ENCODE measurements around the gene MELTF.

The MELTF gene

DNA sequence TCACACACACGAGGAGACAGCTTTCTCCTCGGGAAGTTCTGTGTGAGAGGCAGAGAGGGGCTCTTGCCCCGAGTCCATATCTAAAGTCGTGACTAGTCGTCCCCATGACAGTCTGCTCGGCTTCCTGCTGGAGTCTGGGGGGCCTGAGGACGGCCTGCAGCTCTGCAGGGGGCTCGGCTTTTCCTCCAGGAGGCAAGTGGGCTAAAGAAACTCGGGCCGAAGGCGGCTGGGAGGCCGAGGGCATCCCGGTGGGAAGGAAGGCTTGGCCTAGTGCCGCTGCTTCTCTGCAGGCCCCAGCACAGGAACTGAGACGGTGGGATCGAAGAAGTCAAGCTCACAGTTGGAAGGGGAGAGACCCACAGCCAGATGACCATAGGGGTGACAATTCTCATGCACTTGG lies 35.6 kb downstream of the MELTF start:
- no peak for DNase-seq (ENCODE audit: low read depth)

DNA sequence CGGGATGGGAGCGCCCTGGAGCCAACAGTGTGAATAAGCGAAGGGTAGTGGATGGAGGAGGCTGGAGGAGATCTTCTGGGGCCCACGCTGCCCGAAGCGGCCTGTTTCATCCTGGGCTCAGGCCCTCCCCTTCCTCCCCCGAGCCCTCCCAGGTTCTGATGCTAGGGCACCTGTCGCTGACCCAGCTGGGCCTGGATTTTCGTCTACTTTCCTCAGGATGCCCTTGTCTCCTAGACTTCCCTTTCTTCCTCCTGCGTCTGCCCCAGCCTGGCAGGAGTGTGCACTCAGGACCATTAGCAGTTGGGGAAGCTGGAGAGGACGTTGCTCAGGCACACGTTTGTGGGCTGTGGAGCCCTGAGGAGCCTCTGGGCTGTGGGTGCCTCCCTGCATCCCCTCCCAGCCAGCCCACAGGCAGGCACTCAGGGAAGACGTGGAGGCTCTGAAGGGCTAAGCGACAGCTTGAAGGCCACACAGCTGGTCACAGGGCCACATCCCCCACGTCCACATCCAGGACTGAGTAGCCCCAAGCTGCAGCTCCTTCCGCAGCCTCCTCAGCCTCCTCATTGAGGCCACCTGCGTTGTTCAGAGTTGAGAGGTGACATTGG lies 37.1 kb downstream of the MELTF start:
- DNase-seq (ENCODE audit: low read depth): no peak

DNA sequence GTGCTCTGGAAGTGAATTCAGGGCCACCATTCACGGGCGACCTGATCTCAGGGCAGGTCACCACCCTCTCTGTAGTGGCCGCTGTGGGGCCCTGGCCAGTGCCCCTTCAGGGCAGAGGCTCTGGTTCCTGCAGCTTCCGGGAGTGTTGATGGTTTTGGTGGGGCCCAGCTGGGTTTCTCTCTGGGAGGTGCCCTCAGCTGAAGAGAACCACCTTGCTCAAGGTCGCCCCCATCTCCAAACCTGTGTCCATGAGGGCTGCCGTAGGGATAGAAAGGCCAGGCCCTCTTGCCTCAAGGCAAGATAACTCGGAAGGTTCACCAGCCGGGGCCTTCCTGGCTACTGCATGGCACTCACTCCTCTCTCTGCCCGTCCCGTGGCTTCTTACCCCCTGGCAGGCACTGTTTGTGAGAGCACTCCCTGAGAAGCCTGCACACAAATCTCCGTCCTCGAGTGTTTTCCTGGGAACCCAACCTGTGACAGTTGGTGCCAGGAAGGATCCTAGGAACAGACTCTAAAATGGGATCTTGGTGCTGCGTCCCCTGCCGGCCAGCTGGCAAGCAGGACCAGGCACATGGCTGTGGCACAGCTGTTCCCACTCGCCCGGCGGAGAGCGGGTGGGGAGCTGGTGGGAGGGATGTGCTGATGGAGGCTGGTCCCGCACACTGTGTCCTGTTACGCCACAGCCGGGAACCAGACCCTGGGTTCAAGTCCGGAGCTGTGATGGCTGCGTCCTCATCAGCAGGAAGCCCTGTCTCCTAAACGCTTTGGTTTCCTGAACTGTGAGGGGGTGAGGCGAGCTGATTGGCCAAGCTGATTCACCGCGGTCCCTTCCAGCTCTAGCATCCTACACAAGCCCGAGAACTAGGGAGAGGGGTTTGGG lies 37.8 kb downstream of the MELTF start:
- DNase-seq (ENCODE audit: low read depth): no peak

DNA sequence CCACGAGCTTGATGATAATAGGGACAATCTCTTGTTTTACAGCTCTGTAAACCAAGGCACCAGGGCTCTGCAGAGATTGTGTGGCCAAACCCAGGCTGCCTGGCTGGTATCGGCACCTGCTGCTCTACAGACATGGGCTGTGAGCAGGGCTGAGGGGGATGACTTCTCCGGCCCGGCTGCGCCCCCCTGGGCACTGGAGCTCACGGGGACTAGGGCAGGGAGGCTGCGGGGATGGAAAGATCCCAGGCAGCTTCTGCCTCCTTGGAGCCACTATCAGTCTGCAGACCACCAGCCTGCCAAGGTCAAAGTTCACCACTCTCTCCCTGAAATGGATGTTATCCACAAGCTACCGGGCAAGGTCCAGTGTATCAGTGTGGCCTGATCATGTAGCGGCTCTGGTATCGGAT lies 39.0 kb downstream of the MELTF start:
- DNase-seq (ENCODE audit: low read depth): no peak

DNA sequence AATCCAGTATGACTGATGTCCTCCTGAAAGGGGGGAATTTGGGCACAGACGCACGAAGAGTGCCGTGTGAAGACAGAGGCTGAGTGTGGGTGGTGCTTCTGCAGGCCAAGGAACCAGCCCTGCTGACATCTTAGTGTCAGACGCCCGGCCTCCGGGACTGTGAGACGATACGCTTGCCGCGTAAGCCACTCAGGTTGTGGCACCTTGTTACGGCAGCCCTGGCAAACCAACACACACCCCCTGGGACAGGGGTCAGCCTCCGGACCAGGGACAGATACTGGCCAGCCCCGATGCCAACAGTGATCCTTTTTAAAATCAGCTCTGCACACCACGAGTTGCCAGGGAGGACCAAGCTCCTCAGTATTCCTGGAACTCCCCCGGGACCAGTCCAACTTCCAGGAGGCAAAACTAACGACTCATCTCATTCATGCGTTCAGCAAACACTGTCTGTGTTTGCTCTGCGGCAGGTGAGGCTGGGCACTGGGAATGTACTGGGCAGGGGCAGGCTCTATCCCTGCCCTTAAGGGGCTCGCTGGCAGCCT lies 39.8 kb downstream of the MELTF start:
- DNase-seq (ENCODE audit: low read depth): no peak

DNA sequence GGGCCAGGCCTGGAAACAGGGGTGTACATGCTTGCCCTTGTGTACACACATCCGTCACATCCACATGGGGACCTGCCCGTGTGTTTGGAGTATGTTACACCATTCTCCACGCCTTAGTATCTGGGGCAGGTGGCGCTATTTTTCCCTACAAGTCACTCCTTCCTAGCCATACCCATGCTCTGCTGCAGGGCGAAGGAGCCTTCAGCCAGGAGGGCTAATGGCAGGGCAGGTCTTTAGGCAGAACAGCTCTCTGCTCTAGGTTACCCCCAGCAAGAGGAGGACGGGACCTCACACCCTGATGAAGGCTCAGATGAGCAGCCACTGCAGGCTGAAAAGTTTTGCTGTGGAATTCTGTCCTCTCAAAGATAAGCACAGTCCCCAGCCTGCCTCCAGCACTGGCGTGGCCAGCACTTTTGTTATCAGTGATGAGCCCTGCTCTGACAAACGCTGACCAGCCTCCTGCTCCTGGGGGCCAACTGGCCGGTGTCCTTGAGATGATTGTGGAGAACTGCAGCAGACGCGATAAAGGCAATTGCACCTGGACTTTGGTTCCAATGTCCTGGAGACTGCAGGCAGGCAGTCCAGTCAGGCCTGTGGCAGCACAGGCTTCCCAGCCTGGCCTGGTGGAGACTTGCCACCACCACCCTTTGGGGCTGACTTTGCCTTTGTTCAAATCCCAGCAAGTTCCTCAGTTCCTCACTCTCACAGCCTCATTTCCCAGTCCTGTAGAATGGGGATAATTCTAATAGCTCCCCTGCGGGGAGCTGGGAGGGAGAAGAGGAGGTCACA lies 41.2 kb downstream of the MELTF start:
- DNase-seq (ENCODE audit: low read depth): no peak

DNA sequence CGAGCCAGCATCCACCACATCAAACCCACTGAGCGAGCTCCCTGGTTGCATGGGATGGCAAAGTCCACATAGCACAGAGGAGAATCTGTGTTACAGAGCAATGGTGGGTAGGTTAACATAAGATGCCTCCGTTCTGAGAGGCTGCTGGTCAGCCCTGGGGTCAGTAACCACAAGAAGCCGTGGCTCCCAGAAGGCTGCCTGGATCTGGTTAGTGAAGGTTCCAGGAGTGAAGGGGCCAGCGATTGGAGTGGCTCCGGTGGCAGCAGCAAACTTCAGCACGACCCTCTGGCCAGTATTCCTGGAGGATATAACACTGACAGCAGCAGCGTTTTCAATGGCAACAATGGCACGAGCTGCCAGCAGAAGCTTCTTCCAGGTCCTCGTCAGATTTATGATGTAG lies 42.6 kb downstream of the MELTF start:
- no peak for DNase-seq (ENCODE audit: low read depth)

DNA sequence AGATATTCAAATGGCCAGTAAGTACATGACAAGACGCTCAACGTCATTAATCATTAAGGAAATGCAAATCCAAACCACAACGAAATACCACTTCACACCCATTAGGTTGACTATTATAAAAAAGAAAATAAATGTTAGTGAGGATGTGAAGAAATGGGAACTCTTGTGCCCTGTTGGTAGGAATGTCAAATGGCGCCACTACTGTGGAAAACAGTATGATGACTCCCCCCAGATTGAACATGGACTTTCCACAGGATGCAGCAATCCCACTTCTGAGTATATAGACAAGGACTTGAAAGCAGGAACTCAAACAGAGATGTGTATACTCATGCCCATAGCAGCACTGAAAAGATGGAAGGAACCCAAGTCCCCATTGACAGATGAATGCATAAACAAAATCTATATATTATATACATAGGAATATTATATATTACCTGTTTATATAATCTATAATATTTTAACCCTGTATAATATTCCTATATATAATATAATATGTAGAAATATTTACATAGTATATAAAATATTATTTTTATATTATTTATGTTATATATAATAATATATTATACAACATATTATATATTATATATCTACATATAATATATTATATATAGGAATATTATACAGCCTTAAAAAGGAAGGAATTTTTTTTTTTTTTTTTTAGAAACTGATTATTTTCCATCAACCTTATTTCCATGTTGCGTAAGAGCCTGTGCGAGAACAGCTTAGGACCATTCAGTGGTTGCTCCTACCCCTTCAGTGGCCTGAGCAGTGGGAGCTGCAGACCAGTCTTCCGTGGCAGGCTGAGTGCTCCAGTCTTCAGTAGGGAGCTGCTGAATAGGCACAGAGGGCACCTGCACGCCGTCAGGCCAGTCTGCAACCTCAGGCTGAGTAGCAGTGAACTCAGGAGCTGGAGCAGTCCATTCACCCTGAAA lies 43.4 kb downstream of the MELTF start:
- DNase-seq (ENCODE audit: low read depth): no peak

DNA sequence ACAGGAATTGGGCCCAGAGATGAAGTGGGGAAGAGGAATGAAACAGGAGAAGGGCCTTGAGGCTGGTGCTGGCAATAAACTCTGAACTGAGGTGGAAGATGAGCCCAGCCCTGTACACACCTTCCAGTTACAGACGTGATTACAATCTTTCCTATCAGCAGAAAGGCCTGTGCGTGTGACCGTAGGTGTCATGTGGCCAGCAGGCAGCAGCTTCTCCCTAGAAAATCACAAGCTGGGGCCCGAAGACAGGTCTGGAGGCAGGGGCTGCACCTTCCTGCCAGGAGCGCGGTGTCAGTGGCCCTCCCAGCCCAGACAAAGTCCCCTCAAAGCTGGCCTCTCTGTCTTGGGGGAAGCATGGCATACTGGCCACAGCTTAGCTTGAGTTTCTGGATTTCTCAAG lies 44.3 kb downstream of the MELTF start:
- DNase-seq (ENCODE audit: low read depth): no peak

DNA sequence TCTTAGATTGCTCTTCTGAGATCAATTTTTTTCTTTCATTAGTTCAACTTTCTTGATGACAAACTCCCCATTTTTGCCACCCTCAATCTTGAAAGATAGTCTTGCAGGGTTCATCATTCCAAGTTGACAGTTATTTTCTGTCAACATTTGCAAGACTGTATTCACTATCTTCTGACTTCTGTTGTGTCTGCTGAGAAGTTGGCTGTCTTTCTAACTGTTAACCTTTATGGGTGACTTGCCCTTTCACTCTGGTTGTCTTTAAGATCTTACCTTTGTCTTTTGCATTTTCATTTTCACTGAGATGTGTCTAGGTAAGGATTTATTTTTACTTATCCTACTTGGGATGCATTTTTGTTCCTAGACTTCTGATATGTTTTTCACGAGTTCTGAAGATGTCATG lies 46.4 kb downstream of the MELTF start:
- no peak for DNase-seq (ENCODE audit: low read depth)

DNA sequence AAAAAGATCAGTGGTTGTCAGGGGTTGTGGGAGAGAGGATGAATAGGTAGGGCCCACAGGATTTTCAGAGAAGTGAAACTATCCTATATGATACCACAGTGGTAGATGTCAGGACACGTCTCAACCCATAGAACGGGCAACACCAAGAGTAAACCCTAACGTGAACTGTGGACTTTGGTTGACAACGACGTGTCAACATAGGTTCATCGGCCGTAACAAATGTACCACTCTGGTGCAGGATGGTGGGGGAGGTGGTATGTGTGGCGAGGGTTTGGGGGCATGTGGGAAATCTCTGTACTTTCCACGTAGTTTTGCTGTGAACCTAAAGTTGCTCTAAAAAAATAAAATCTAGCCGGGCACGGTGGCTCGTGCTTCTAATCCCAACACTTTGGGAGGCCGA lies 48.0 kb downstream of the MELTF start:
- DNase-seq (ENCODE audit: low read depth): no peak

DNA sequence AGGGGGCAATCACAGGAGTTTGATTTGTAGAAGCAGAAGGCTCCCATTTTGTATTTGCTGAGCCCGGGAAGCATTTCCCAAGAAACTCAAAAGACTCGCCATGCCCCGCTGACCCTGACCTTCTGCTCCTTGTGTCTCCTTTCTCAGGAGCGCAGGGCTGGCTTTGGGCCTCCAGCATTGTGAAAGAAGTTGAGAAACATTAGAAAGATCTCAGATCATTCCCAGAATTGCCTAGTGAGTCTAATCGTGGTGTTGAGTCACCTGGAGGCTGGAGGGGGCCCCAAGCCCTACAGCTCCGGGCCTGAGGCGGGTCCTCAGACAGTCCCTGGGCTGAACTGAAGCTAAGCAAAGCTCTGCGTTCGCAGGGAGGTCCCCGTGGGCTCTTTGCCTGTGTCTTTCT lies 50.1 kb downstream of the MELTF start:
- no peak for DNase-seq (ENCODE audit: low read depth)

DNA sequence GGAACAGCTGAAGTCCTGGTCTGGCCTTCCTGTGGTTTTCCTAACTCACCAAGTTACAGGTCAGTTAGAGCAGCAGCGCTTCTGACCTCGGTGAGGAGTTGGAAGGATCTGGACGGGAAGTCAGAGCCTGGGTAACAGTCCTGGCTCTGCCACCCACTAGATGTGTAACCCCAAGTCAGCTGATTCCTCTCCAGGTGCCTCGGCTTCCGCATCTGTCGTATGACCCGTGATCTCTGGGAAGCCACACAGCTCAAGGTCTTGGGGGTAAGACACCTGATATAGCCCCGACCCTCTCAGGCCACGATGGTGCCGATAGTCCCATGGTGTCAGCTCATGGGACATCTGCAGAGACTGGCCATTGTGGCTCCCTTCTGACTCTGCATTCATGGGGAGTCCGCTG lies 52.7 kb downstream of the MELTF start:
- DNase-seq (ENCODE audit: low read depth): no peak

DNA sequence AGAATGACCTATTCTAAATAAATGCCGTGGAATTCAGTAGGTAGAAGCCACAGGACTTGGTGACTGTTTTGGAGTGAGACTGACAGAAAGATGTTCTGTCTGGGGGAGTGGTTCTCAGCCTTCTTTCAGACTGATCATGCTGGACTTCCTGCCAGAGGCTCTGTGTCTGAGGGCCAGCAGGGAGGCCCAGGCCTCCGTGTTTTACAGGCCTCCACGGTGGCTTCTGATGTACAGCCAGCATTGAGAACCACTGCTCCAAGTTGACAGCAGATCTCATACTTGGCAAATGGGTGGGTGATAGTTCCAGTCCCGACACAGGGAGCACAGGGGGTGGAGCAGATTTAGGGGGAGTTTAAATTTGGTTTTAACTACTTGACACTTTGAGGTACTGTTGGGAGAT lies 54.3 kb downstream of the MELTF start:
- DNase-seq (ENCODE audit: low read depth): no peak

DNA sequence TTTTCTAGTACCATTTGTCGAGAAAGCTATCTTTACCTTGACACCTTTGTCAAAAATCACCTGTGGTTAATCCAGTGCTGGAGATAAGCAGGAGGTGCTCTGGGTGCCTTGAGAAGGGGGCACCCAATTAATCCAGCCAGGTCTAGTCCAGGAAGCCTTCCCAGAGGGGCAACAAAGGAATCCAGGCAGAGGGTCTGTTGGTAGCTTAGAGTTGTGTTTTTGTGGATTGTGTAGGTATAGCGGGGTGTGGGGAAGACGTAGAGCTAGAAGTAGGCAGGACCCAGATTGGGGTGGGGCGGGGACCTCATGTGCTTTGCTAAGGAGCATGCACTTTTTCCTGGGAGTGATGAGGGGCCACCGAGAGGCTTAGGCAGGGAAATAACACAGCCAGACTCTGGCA lies 55.0 kb downstream of the MELTF start:
- DNase-seq (ENCODE audit: low read depth): no peak

DNA sequence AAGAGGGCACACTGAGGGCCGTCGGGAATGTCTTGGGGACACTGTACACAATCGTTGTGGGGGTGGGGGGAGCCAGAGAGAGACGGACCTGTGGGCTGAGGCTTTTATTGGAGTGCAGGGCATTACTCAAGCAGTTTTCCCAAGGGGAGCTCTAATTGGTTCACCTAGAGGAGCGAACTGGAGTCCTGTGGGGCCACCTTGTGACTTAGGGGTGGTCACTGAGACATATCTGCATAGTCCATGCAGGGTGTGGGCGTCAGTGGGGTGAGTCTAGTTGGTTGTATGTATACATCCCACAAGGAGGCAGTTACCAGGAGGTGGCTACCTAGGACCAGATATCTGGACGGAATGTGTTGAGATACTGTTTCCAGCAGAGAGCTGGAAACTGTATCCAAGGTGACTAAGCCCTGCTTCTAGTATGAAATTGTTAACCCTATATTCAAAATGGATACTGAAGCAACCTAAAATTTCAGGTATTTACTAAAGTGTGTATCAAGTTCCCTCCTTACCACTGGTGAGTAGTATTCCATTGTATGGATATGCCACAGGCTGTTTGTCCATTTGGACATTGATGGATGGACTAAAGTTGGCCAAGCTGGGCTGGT lies 58.4 kb downstream of the MELTF start:
- DNase-seq (ENCODE audit: low read depth): no peak

DNA sequence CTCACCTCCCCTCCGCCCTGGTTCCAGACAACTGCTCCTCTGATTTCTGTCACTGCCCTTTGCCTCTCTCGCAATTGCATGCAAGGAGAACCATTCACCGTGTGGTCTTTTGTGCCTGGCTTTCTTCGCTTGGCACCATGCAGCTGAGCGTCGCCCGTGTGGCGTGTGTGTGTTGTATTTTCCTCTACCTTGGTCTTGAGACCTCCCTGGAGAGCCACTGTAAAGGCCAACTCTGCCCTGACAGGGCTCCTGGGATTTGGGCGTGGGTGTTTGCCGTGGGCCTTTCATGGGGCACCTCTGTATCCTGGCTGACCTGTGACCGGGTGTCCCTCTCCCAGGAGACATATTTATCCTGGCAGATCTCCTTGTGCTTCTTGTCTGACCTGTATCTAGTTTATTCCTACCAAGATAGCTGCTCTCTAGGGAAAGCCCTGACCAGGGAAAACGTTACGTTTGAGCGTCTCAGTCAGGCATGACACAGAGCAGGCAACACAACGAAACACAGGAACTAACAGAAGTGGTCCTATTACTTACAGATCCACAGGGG lies 59.0 kb downstream of the MELTF start:
- no peak for DNase-seq (ENCODE audit: low read depth)

DNA sequence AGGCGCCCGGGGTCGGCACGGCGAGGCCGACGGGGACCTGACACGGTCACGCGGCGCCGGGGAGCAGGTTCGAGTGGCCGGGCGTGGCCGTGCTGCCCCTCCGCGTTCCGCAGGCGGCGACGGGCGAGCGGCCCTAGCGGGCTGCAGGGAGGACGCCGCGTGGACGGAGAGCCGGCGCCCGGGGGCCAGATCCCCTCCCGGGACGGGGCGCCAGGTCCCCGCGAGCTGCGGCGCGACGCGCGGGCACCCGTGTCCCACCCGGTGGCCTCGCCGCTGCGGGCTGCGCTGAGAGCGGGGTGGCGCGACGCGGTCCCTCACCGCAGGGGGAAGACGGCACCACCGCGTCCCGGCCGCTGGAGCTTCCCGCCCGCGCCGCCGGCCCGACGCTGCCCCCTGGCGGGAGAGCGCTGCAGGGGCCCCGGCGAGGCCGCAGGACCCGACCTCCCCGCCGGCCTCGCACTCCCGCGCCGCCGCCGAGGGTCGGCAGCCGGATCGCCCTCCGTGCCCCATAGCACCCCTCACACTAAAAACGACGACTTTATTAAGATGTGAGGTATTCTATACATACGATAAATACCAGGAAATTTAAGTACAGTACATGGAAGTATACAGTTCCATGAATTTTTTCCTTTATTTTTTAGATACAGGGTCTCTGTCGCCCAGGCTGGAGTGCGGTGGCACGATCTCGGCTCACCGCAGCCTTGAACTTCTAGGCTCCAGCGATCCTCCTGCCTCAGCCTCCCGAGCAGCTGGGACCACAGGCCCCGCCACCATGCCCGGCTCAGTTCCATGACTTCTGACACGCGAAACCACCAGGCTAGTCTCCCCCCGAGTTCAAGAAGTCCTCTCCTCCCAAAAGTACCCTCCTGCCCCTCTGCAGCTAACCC lies 59.7 kb downstream of the MELTF start:
- peak; percentile 29 for DNase-seq (ENCODE audit: low read depth)

DNA sequence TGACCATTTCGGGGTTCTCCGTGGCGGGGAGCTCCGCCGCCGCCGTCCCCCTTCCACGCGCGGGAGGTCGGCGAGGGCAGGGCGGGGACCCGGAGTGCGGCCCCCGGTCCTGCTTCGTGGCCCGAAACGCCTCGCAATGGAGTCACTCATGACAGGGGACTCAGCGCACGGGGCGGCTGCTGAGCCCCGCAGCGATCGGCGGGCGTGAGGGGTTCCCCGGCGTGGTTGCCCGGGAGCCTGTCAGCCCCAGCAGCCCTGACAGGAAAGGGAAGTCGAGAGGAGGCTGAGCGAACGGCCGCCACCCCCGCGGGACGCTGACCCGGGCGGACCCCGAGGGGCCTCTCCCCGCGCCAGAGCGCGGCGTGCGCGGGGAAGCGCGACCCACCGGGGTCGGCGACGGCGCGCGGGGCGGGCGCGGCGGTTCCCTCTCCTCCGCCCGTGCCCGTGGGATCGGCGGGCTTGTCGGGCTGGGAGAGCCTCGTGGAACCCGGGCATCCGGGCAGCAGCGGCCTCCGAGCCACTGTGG lies 60.4 kb downstream of the MELTF start:
- no peak for DNase-seq (ENCODE audit: low read depth)

Measured in T-helper 22 cell (primary cell).